SK-N-SH (cell line): Measurements from ENCODE around the gene ATP4A. TPM values are rescaled to one million over a fixed set of nuclear protein-coding genes. Genes with fewer than 3 reads are reported as not detected.

Experiments
- CTCF ChIA-PET: fragments of 300-600, 350-600 bp; formaldehyde crosslinking; extraction: SDS; loops from one replicate; lab custom pipeline; 2021; lab: Yijun Ruan, JAX
- POLR2A ChIA-PET: fragments of 350-600 bp; sonication (Branson Sonifier 250); formaldehyde crosslinking; extraction: SDS; loops from one replicate; lab custom pipeline; 2020; ENCODE audit warnings: antibody characterized with exemption, inconsistent platforms; lab: Yijun Ruan, JAX
- DNase-seq: peaks from one replicate; pipeline ENCODE4 v3.0.0; 2012
- H2AFZ ChIP-seq: fragments of 200-600 bp; sonication (generic); 2 replicates; pipeline ENCODE4 v1.8.1; 2016; ENCODE audit warnings: antibody characterized with exemption, mild to moderate bottlenecking, low read depth
- H3F3A ChIP-seq: fragments of 200-600 bp; sonication (generic); replicated peaks from 2 replicates; pipeline ENCODE3; 2016; ENCODE audit warnings: antibody characterized with exemption, mild to moderate bottlenecking; ENCODE audit not compliant: insufficient read depth
- H3K27ac ChIP-seq, 2 experiments: fragments of 200-500 bp in 1 of 2; fragments of 200-600 bp in 1 of 2; sonication (Bioruptor generic) in 1 of 2; sonication (generic), shearing (Covaris generic) in 1 of 2; 2 replicates each; pipeline versions ENCODE4 v1.5.1 to v1.6.1; 2014 to 2016; ENCODE audit warnings: low read depth in 2 of 2, inconsistent platforms in 1 of 2, low read length in 1 of 2, mild to moderate bottlenecking in 1 of 2, mixed read lengths in 1 of 2
- H3K27me3 ChIP-seq: fragments of 200-600 bp; sonication (generic), shearing (Covaris generic); 2 replicates; pipeline ENCODE4 v1.6.1; 2016; ENCODE audit warnings: mixed run types; ENCODE audit not compliant: insufficient read depth
- H3K36me3 ChIP-seq, 2 experiments: fragments of 200-500 bp in 1 of 2; fragments of 200-600 bp in 1 of 2; sonication (Bioruptor generic) in 1 of 2; sonication (generic) in 1 of 2; replicated peaks in 1 of 2; 2 replicates each; pipeline versions ENCODE3 to v1.5.1; 2014 to 2016; ENCODE audit warnings: low read length in 1 of 2, mild to moderate bottlenecking in 1 of 2; ENCODE audit not compliant: insufficient read depth in 2 of 2, control insufficient read depth in 1 of 2
- H3K4me1 ChIP-seq, 2 experiments: fragments of 200-500 bp in 1 of 2; fragments of 200-600 bp in 1 of 2; sonication (Bioruptor generic) in 1 of 2; sonication (generic), shearing (Covaris generic) in 1 of 2; 2 replicates each; pipeline versions ENCODE4 v1.5.1 to v1.6.1; 2014 to 2016; ENCODE audit warnings: low read depth in 1 of 2, low read length in 1 of 2, mixed run types in 1 of 2; ENCODE audit not compliant: insufficient read depth in 2 of 2, control insufficient read depth in 1 of 2
- H3K4me2 ChIP-seq: fragments of 200-600 bp; sonication (generic), shearing (Covaris generic); 2 replicates; pipeline ENCODE4 v1.6.1; 2017; ENCODE audit warnings: mixed run types
- H3K4me3 ChIP-seq, 2 experiments: fragments of 200-500 bp in 1 of 2; fragments of 200-600 bp in 1 of 2; sonication (Bioruptor generic) in 1 of 2; sonication (generic), shearing (Covaris generic) in 1 of 2; 2 replicates each; pipeline versions ENCODE4 v1.5.1 to v1.8.1; 2014 to 2016; ENCODE audit warnings: low read depth in 2 of 2, inconsistent platforms in 1 of 2, low read length in 1 of 2, mild to moderate bottlenecking in 1 of 2, mixed read lengths in 1 of 2, moderate library complexity in 1 of 2
- H3K79me2 ChIP-seq: fragments of 200-600 bp; sonication (generic); 2 replicates; pipeline ENCODE4 v1.8.1; 2017; ENCODE audit warnings: mild to moderate bottlenecking; ENCODE audit not compliant: insufficient read depth
- H3K9ac ChIP-seq: fragments of 200-600 bp; sonication (generic); 2 replicates; pipeline ENCODE4 v1.6.1; 2017; ENCODE audit warnings: mixed run types
- H3K9me2 ChIP-seq: fragments of 200-600 bp; sonication (generic); 2 replicates; pipeline ENCODE4 v1.6.1; 2017; ENCODE audit warnings: mixed run types
- H3K9me3 ChIP-seq: fragments of 200-600 bp; sonication (generic); 2 replicates; pipeline ENCODE4 v1.6.1; 2017; ENCODE audit warnings: mixed run types, mild to moderate bottlenecking, moderate library complexity
- H4K20me1 ChIP-seq: fragments of 200-600 bp; sonication (generic); 2 replicates; pipeline ENCODE4 v1.6.1; 2017; ENCODE audit warnings: mild to moderate bottlenecking, mixed run types; ENCODE audit not compliant: insufficient read depth
- EP300 ChIP-seq, 2 experiments: IDR thresholded peaks; 2 replicates each; pipeline versions ENCODE4 v1.4.0 to v1.6.1; 2012; ENCODE audit warnings: borderline replicate concordance in 1 of 2, low read depth in 1 of 2, low read length in 1 of 2
- EZH2phosphoT487 ChIP-seq: fragments of 200-600 bp; sonication (generic); IDR thresholded peaks from 2 replicates; pipeline ENCODE4 v1.6.1; 2017; ENCODE audit warnings: low read depth, mixed run types, mild to moderate bottlenecking, antibody characterized with exemption, moderate library complexity, borderline replicate concordance
- FOSL2 ChIP-seq: IDR thresholded peaks from 2 replicates; pipeline ENCODE4 v1.4.0; 2012; ENCODE audit warnings: low read depth, mild to moderate bottlenecking, moderate library complexity, borderline replicate concordance
- FOXM1 ChIP-seq: IDR thresholded peaks from 2 replicates; pipeline ENCODE4 v1.4.0; 2012; ENCODE audit warnings: low read depth, mild to moderate bottlenecking
- GABPA ChIP-seq: IDR thresholded peaks from 2 replicates; pipeline ENCODE4 v1.4.0; 2012; ENCODE audit warnings: low read depth, mild to moderate bottlenecking
- GATA2 ChIP-seq: sonication (generic); formaldehyde crosslinking; IDR thresholded peaks from 2 replicates; pipeline ENCODE4 v1.5.0; 2020; ENCODE audit warnings: mild to moderate bottlenecking, missing genetic modification reagents
- JUND ChIP-seq: IDR thresholded peaks from 2 replicates; pipeline ENCODE4 v1.4.0; 2012
- NRF1 ChIP-seq: IDR thresholded peaks from 2 replicates; pipeline ENCODE4 v1.6.1; 2012; ENCODE audit warnings: low read depth, mild to moderate bottlenecking, low read length
- POLR2AphosphoS5 ChIP-seq: IDR thresholded peaks from 2 replicates; pipeline ENCODE4 v1.6.1; 2012; ENCODE audit warnings: low read depth, low read length
- RAD21 ChIP-seq: IDR thresholded peaks from 2 replicates; pipeline ENCODE4 v1.6.1; 2012; ENCODE audit warnings: mild to moderate bottlenecking, low read length
- RCOR1 ChIP-seq: fragments of 150-350 bp; IDR thresholded peaks from 2 replicates; pipeline ENCODE4 v1.6.1; 2017; ENCODE audit warnings: antibody characterized with exemption, low read length
- RFX5 ChIP-seq: IDR thresholded peaks from 2 replicates; pipeline ENCODE4 v1.6.1; 2012; ENCODE audit warnings: mild to moderate bottlenecking, improper control_type of control experiment, low read length
- SIN3A ChIP-seq: IDR thresholded peaks from 2 replicates; pipeline ENCODE4 v1.6.1; 2012; ENCODE audit warnings: low read depth, mild to moderate bottlenecking, low read length, moderate library complexity, borderline replicate concordance
- TAF1 ChIP-seq: IDR thresholded peaks from 2 replicates; pipeline ENCODE4 v1.6.1; 2012; ENCODE audit warnings: low read depth, mild to moderate bottlenecking, low read length, moderate library complexity, borderline replicate concordance
- TCF12 ChIP-seq: IDR thresholded peaks from 2 replicates; pipeline ENCODE4 v1.4.0; 2012
- WGBS: methylation state at CpG from one replicate; pipeline ENCODE4 v1.1.6; 2017; ENCODE audit warnings: low lambda C conversion rate; 5-methylcytosine and 5-hydroxymethylcytosine counted together
- polyA plus RNA-seq, 3 experiments: library from polyadenylated mRNA; depleted of rRNA; stranded (reverse); fragments of >200 nt; gene quantifications; 2 replicates each; pipeline ENCODE4 v1.2.3, GENCODE V29; 2012
- TF ChIP-seq, protein P1 (sequence below): fragments of 150-350 bp; IDR thresholded peaks from 2 replicates; pipeline ENCODE4 v1.6.1; 2016; ENCODE audit warnings: mild to moderate bottlenecking, low read depth, low read length
- TF ChIP-seq, protein P2 (sequence below): fragments of 200-600 bp; sonication (generic); IDR thresholded peaks from 2 replicates; pipeline ENCODE4 v1.6.1; 2017; ENCODE audit warnings: antibody characterized with exemption, mild to moderate bottlenecking, moderate library complexity
- TF ChIP-seq, protein P3 (sequence below): IDR thresholded peaks from 2 replicates; pipeline ENCODE4; 2012
- TF ChIP-seq, protein P4 (sequence below): IDR thresholded peaks from 2 replicates; pipeline ENCODE4 v1.4.0; 2012; ENCODE audit warnings: low read depth
- TF ChIP-seq, protein P5 (sequence below): IDR thresholded peaks from 2 replicates; pipeline ENCODE4 v1.4.0; 2012; ENCODE audit warnings: low read depth, borderline replicate concordance

ATP4A gene
- polyA plus RNA-seq, 1 of the 3 experiments (the other 2 are of a cell fraction) = not detected

DNA sequence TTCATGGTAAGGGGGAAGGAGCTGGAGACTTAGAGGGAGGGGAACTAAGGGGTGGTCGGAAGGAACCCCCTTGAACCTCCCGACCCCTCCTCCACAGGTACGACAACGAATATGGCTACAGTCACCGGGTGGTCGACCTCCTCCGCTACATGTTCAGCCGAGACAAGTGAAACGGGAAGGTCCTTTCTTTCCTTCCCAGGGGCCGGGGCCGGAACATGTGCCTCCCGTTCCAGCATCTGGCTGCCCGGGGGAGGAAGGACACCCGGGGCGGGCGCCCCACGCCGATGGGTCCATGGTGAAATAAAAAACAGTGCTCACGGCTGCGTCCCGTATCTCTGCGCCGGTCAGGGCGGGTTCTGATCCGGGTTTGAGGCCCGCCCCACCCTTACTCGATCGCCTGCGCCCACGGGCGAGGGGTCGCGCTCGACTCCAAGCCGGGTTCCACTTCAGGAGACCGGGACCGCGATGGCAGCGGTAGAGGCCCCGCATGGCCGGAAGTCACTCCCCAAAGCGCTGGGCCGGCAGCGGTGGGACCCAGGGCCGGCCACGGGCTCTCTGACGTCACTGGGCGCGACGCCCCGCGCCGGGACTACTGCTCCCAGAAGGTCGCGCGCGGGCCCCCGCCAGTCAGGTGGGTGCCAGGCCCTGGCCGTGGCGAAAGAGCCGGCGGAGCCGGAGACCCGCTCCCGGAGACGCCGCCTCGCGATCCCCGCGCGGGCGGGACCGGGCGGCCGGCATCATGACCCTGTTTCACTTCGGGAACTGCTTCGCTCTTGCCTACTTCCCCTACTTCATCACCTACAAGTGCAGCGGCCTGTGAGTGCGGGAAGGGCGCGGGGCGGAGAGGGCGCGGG lies 18.2 kb downstream of the ATP4A start, which contains the start of gene TMEM147 (continued):
- TF ChIP-seq FOSL2 = no peak
- peak; percentile 69 for TF ChIP-seq SIN3A
- TF ChIP-seq, protein P1, sequence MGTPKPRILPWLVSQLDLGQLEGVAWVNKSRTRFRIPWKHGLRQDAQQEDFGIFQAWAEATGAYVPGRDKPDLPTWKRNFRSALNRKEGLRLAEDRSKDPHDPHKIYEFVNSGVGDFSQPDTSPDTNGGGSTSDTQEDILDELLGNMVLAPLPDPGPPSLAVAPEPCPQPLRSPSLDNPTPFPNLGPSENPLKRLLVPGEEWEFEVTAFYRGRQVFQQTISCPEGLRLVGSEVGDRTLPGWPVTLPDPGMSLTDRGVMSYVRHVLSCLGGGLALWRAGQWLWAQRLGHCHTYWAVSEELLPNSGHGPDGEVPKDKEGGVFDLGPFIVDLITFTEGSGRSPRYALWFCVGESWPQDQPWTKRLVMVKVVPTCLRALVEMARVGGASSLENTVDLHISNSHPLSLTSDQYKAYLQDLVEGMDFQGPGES = no peak
- TF ChIP-seq, protein P2, sequence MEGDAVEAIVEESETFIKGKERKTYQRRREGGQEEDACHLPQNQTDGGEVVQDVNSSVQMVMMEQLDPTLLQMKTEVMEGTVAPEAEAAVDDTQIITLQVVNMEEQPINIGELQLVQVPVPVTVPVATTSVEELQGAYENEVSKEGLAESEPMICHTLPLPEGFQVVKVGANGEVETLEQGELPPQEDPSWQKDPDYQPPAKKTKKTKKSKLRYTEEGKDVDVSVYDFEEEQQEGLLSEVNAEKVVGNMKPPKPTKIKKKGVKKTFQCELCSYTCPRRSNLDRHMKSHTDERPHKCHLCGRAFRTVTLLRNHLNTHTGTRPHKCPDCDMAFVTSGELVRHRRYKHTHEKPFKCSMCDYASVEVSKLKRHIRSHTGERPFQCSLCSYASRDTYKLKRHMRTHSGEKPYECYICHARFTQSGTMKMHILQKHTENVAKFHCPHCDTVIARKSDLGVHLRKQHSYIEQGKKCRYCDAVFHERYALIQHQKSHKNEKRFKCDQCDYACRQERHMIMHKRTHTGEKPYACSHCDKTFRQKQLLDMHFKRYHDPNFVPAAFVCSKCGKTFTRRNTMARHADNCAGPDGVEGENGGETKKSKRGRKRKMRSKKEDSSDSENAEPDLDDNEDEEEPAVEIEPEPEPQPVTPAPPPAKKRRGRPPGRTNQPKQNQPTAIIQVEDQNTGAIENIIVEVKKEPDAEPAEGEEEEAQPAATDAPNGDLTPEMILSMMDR = no peak
- 0 out of 4 replicates have a peak, but pooled peaks of 1 of the 2 experiments have one; percentile 21 for TF ChIP-seq EP300 (IDR thresholded peaks at IDR 0.05; ENCODE audit: borderline replicate concordance in 1 of 2, low read depth in 1 of 2, low read length in 1 of 2)
- no peak for TF ChIP-seq JUND
- peak; percentile 72 for TF ChIP-seq GABPA
- 0 out of 2 replicates have a peak, but pooled peaks have one; percentile 72 for TF ChIP-seq TAF1

DNA sequence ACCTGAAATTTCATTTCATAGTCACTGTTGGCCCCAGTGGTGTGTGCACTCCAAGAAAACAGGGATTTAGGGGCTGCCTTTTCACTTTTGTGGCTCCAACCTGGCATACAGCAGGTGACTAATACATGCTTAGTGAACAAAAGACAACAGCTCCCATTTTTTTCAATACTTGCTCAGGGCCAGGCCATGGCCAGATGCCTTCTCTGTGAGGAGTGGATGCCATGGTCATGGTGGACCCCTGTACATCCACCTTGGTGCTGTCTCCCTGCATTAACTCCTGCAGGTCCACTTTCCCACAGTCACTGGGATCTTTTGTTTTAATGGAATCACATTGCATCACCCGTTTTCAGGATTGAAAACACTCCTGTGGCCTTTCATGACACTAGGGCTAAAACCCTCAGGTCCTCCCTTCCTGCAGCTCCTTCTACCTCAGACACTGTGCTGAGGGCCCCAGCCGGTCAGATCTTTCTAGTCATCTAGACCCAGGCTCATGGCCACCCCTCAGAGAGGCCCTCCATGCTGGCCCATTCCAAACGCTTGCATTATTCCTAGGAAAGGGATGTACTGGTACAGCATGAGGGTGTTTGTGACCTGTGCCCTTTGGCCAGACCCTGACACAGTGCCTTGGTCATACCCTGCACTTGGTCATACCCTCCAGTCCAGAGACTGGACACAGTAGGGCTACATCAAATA lies 19.2 kb downstream of the ATP4A start:
- WGBS = 54% methylated on average over 3 of the region's 3 CpGs
- Histone ChIP-seq H3K27me3 (no peaks in the 10 kb centered on the region), H3K9me2 (no peaks in the 10 kb centered on the region), H3K9ac (peak overlapping the region; percentile 85), H3K9me3 (no peaks in the 10 kb centered on the region), H3K4me1 (peaks cover 5 to 19% of the 10 kb centered on the region in 2 experiments; a peak in 2 of 4 replicates), H3F3A (no peaks in the 10 kb centered on the region), H4K20me1 (0 out of 2 replicates have a peak, but pooled peaks cover under 1% of the 10 kb centered on the region), H3K4me3 (peak overlapping the region; percentile 79 to 96), H3K79me2 (peaks cover 30% of the 10 kb centered on the region), H3K4me2 (peak overlapping the region; percentile 91), H3K27ac (no peak overlapping the region; a peak in 1 of 4 replicates), H3K36me3 (peaks cover 0 to 19% of the 10 kb centered on the region in 2 experiments), H2AFZ (peak overlapping the region; percentile 87; the same call in 1 of the 2 replicates)
- POLR2A ChIA-PET = no interaction called here
- CTCF ChIA-PET = interaction anchor here (1.9 to 3.6 kb wide), 2 partner anchors 11 to 34 kb away, joined by 5 to 20 read pairs; no protein-coding TSS in a partner anchor
- DNase-seq = no peak
- TF ChIP-seq GATA2 (CRISPR knock-in tag) = no peak
- TF ChIP-seq, protein P3, sequence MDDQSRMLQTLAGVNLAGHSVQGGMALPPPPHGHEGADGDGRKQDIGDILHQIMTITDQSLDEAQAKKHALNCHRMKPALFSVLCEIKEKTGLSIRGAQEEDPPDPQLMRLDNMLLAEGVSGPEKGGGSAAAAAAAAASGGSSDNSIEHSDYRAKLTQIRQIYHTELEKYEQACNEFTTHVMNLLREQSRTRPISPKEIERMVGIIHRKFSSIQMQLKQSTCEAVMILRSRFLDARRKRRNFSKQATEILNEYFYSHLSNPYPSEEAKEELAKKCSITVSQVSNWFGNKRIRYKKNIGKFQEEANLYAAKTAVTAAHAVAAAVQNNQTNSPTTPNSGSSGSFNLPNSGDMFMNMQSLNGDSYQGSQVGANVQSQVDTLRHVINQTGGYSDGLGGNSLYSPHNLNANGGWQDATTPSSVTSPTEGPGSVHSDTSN = no peak
- TF ChIP-seq TCF12 = no peak
- no peak for TF ChIP-seq NRF1
- no peak for TF ChIP-seq RFX5
- TF ChIP-seq, protein P2 = no peak
- TF ChIP-seq, protein P4, sequence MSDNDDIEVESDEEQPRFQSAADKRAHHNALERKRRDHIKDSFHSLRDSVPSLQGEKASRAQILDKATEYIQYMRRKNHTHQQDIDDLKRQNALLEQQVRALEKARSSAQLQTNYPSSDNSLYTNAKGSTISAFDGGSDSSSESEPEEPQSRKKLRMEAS = no peak
- no peak for TF ChIP-seq GABPA
- TF ChIP-seq POLR2AphosphoS5 = no peak
- no peak for TF ChIP-seq RCOR1
- no peak for TF ChIP-seq EZH2phosphoT487
- TF ChIP-seq FOXM1 = no peak
- TF ChIP-seq SIN3A = no peak
- TF ChIP-seq, protein P5, sequence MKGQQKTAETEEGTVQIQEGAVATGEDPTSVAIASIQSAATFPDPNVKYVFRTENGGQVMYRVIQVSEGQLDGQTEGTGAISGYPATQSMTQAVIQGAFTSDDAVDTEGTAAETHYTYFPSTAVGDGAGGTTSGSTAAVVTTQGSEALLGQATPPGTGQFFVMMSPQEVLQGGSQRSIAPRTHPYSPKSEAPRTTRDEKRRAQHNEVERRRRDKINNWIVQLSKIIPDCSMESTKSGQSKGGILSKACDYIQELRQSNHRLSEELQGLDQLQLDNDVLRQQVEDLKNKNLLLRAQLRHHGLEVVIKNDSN = no peak
- no peak for TF ChIP-seq RAD21
- no peak for TF ChIP-seq JUND
